Measurements from ENCODE around the gene PPL. TPM values are rescaled to one million over a fixed set of nuclear protein-coding genes. Genes with fewer than 3 reads are reported as not detected.

The PPL gene
- total and polyA plus RNA-seq, 9 donors = 0.53 to 18.3 (median 1.1) TPM

GRCh38 chr16:4909825-4910224 lies 27.1 kb downstream of the PPL start:
- H3K36me3 ChIP-seq (ENCODE audit: control insufficient read depth, insufficient read depth, low read length) = no peaks in the 10 kb centered on the region
- no peaks in the 10 kb centered on the region for H3K27me3 ChIP-seq (ENCODE audit: control insufficient read depth, insufficient read depth, low read length)
- no peak overlapping the region for H3K27ac ChIP-seq (ENCODE audit: low read length)
- peaks cover 2% of the 10 kb centered on the region for H3K4me1 ChIP-seq (ENCODE audit: control insufficient read depth, insufficient read depth, low read length)
- no CpG with 5 or more reads among the region's 7 CpGs for WGBS (ENCODE audit: insufficient coverage)
- no peaks in the 10 kb centered on the region for H3K9me3 ChIP-seq (replicated peaks; ENCODE audit: control insufficient read depth, low read depth, low read length)
- no peak overlapping the region for H3K4me3 ChIP-seq (ENCODE audit: low read length)
- no peak for DNase-seq

GRCh38 chr16:4908854-4909401 lies 28.0 kb downstream of the PPL start:
- Histone ChIP-seq H3K27ac (ENCODE audit: low read length) (no peak overlapping the region), H3K27me3 (ENCODE audit: control insufficient read depth, insufficient read depth, low read length) (peaks cover 6% of the 10 kb centered on the region), H3K4me1 (ENCODE audit: control insufficient read depth, insufficient read depth, low read length) (peaks cover 2% of the 10 kb centered on the region), H3K9me3 (replicated peaks; ENCODE audit: control insufficient read depth, low read depth, low read length) (no peaks in the 10 kb centered on the region), H3K4me3 (ENCODE audit: low read length) (no peak overlapping the region), H3K36me3 (ENCODE audit: control insufficient read depth, insufficient read depth, low read length) (no peaks in the 10 kb centered on the region)
- 79% methylated on average over 2 of the region's 5 CpGs for WGBS (ENCODE audit: insufficient coverage)
- no peak for DNase-seq

DNA sequence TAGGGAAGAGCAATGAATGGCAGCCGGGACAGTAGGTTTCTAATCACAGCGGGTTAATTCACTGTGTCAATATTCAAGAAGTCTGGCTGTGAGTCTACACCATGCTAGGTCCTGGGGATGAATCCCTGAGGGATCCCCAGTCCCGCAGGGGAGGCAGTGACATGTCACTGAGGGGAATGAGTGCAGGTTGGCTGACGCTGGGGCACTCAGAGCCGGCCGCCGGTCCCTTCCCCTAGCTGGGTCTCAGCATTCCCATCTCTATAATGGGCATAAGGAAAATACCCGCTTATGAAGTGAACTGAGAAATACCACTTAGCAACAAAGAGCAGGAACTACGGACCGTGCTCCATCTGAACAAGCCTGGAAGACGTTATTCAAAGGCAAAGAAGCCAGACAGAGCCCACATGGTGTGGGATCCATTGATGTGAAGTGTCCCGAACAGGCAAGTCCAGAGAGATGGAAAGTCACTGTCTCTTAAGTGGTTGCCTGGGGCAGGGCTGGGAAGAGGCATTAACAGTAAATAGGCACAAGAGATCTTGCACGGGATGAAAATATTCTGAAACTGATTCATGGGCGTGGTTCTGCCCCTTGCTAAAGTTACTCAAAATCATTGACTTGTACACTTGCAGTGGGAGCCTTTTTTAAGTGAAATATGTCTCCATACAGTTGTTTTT lies 31.9 kb downstream of the PPL start:
- Histone ChIP-seq H3K4me1 (ENCODE audit: control insufficient read depth, insufficient read depth, low read length) (peaks cover 2% of the 10 kb centered on the region), H3K27ac (ENCODE audit: low read length) (no peak overlapping the region), H3K9me3 (replicated peaks; ENCODE audit: control insufficient read depth, low read depth, low read length) (no peaks in the 10 kb centered on the region), H3K4me3 (ENCODE audit: low read length) (no peak overlapping the region), H3K36me3 (ENCODE audit: control insufficient read depth, insufficient read depth, low read length) (no peaks in the 10 kb centered on the region), H3K27me3 (ENCODE audit: control insufficient read depth, insufficient read depth, low read length) (peaks cover 6% of the 10 kb centered on the region)
- 79% methylated on average over 7 of the region's 14 CpGs for WGBS (ENCODE audit: insufficient coverage)
- DNase-seq = no peak

DNA sequence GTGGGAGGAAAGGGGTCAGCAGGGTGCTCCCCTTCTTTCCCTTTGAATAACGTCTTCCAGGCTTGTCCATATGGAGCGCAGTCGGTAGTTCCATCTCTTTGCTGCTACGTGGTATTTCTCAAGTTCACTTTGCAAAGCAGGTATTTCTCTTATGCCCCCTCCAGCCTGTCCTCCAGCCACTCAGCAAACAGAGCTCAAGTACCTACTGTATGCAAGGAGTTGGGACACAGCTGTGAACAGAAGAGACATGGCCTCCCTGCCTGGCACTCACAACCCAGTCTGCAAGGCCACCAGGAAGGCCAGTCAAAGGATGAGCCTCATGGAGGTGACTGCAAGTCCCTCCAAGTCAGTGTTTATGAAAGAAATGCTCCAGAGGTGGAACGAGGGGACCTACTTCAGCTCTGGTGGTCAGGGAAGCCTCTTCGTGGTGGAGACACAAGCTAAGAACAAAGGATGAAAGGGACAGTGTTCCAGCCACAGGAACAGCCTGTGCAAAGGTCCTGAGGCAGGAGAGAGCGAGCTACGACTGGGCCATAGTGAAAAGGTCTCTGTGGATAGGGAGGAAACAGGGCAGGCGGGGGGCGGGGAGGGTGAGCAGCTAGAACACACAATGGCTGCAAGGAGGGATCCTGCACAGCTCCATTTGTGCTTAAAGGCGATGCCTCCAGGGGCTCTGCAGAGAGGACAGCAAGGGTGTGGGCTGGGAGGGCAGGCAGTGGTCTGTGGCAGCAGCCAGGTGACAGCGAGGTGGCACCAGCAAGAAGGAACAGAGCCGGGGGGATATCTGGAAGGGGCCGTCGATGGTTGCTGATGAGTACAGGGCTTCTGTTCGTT lies 32.6 kb downstream of the PPL start:
- Histone ChIP-seq H3K9me3 (replicated peaks; ENCODE audit: control insufficient read depth, low read depth, low read length) (no peaks in the 10 kb centered on the region), H3K4me3 (ENCODE audit: low read length) (no peak overlapping the region), H3K27me3 (ENCODE audit: control insufficient read depth, insufficient read depth, low read length) (peaks cover 6% of the 10 kb centered on the region), H3K36me3 (ENCODE audit: control insufficient read depth, insufficient read depth, low read length) (no peaks in the 10 kb centered on the region), H3K27ac (ENCODE audit: low read length) (no peak overlapping the region), H3K4me1 (ENCODE audit: control insufficient read depth, insufficient read depth, low read length) (peaks cover 2% of the 10 kb centered on the region)
- DNase-seq = no peak
- 70% methylated on average over 16 of the region's 16 CpGs for WGBS (ENCODE audit: insufficient coverage)

- no peak overlapping the region for H3K27ac ChIP-seq (ENCODE audit: low read length)
- peaks cover 6% of the 10 kb centered on the region for H3K27me3 ChIP-seq (ENCODE audit: control insufficient read depth, insufficient read depth, low read length)
- no peak overlapping the region for H3K4me3 ChIP-seq (ENCODE audit: low read length)
- WGBS (ENCODE audit: insufficient coverage) = 91% methylated on average over 7 of the region's 13 CpGs
- no peak for DNase-seq
- no peaks in the 10 kb centered on the region for H3K36me3 ChIP-seq (ENCODE audit: control insufficient read depth, insufficient read depth, low read length)
- peaks cover 4% of the 10 kb centered on the region for H3K9me3 ChIP-seq (replicated peaks; ENCODE audit: control insufficient read depth, low read depth, low read length)
- no peaks in the 10 kb centered on the region for H3K4me1 ChIP-seq (ENCODE audit: control insufficient read depth, insufficient read depth, low read length)
These were observed 34.9 kb downstream of the PPL start for GRCh38 chr16:4902038-4902437.

GRCh38 chr16:4900750-4901149 lies 36.2 kb downstream of the PPL start:
- WGBS (ENCODE audit: insufficient coverage) = 81% methylated on average over 10 of the region's 11 CpGs
- H3K36me3 ChIP-seq (ENCODE audit: control insufficient read depth, insufficient read depth, low read length) = no peaks in the 10 kb centered on the region
- H3K27ac ChIP-seq (ENCODE audit: low read length) = no peak overlapping the region
- no peaks in the 10 kb centered on the region for H3K4me1 ChIP-seq (ENCODE audit: control insufficient read depth, insufficient read depth, low read length)
- no peak for DNase-seq
- H3K9me3 ChIP-seq (replicated peaks; ENCODE audit: control insufficient read depth, low read depth, low read length) = peaks cover 4% of the 10 kb centered on the region
- no peak overlapping the region for H3K4me3 ChIP-seq (ENCODE audit: low read length)
- peaks cover 6% of the 10 kb centered on the region for H3K27me3 ChIP-seq (ENCODE audit: control insufficient read depth, insufficient read depth, low read length)

DNA sequence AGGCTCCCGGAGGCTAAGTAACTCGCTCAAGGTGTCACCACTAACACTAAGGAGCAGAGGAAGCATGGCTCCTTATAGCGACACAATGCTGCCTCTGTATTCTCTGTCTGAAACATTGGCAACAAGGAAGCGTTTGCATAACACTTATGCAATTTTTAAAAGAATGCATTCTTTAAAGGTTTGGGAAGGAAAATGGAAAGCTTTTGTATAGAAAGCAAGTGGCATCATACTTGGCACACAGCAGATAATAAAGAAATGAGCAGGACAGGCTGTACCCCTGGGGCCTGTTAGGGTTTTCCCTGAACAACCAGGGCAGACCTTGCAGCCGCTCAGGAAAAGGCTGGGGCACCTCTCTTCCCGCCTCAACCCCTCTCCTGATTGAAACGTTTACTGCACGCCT lies 36.9 kb downstream of the PPL start:
- H3K27ac ChIP-seq (ENCODE audit: low read length) = no peak overlapping the region
- no peaks in the 10 kb centered on the region for H3K36me3 ChIP-seq (ENCODE audit: control insufficient read depth, insufficient read depth, low read length)
- H3K4me1 ChIP-seq (ENCODE audit: control insufficient read depth, insufficient read depth, low read length) = no peaks in the 10 kb centered on the region
- H3K4me3 ChIP-seq (ENCODE audit: low read length) = no peak overlapping the region
- H3K9me3 ChIP-seq (replicated peaks; ENCODE audit: control insufficient read depth, low read depth, low read length) = peaks cover 4% of the 10 kb centered on the region
- peaks cover 6% of the 10 kb centered on the region for H3K27me3 ChIP-seq (ENCODE audit: control insufficient read depth, insufficient read depth, low read length)
- 87% methylated on average over 2 of the region's 8 CpGs for WGBS (ENCODE audit: insufficient coverage)
- DNase-seq = no peak

DNA sequence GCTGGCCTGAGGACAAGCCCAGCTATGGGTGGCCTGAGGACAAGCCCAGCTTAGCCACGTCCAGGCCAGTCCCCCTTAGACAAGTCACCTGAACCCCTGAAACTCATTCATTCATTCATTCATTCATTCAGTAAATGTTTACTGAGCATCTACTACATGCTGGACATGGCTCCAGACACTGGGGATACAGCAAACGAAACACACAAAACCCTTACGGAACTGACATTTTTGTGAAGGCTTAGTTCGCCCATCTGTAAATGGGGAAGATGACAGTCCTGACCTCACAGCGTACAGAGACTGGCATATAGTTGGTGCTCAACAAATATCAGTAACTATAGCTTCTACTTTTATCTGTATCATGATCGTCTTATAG lies 37.5 kb downstream of the PPL start:
- WGBS (ENCODE audit: insufficient coverage) = 86% methylated on average over 1 of the region's 6 CpGs
- Histone ChIP-seq H3K4me1 (ENCODE audit: control insufficient read depth, insufficient read depth, low read length) (no peaks in the 10 kb centered on the region), H3K27me3 (ENCODE audit: control insufficient read depth, insufficient read depth, low read length) (peaks cover 4% of the 10 kb centered on the region), H3K27ac (ENCODE audit: low read length) (no peak overlapping the region), H3K9me3 (replicated peaks; ENCODE audit: control insufficient read depth, low read depth, low read length) (peaks cover 4% of the 10 kb centered on the region), H3K4me3 (ENCODE audit: low read length) (no peak overlapping the region), H3K36me3 (ENCODE audit: control insufficient read depth, insufficient read depth, low read length) (no peaks in the 10 kb centered on the region)
- DNase-seq = no peak

GRCh38 chr16:4898811-4899473 lies 38.0 kb downstream of the PPL start:
- no peak for DNase-seq
- WGBS (ENCODE audit: insufficient coverage) = 89% methylated on average over 26 of the region's 28 CpGs
- no peaks in the 10 kb centered on the region for H3K36me3 ChIP-seq (ENCODE audit: control insufficient read depth, insufficient read depth, low read length)
- H3K9me3 ChIP-seq (replicated peaks; ENCODE audit: control insufficient read depth, low read depth, low read length) = peaks cover 4% of the 10 kb centered on the region
- no peaks in the 10 kb centered on the region for H3K27me3 ChIP-seq (ENCODE audit: control insufficient read depth, insufficient read depth, low read length)
- no peak overlapping the region for H3K4me3 ChIP-seq (ENCODE audit: low read length)
- no peaks in the 10 kb centered on the region for H3K4me1 ChIP-seq (ENCODE audit: control insufficient read depth, insufficient read depth, low read length)
- H3K27ac ChIP-seq (ENCODE audit: low read length) = no peak overlapping the region

DNA sequence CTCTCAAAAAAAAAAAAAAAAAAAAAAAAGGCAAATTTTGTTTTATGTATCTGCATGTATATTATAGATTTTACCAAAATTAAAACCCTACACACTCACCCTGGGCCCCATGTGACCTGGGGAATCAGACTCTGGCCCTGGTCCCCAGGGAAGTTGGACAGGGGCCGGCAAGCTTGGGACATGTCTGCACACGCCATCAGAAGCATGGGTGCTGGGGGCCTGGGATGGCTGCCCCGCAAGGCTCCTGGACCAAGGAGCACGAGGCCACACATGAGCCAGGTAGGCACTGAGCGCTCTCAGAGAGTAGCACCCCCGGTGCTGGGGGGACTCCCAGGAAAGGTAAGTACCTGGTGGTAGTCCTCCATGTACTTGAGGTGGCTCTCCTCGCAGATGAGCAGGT lies 39.6 kb downstream of the PPL start:
- H3K36me3 ChIP-seq (ENCODE audit: control insufficient read depth, insufficient read depth, low read length) = no peaks in the 10 kb centered on the region
- H3K4me1 ChIP-seq (ENCODE audit: control insufficient read depth, insufficient read depth, low read length) = peaks cover 10% of the 10 kb centered on the region
- H3K9me3 ChIP-seq (replicated peaks; ENCODE audit: control insufficient read depth, low read depth, low read length) = peaks cover 4% of the 10 kb centered on the region
- DNase-seq = no peak
- H3K27me3 ChIP-seq (ENCODE audit: control insufficient read depth, insufficient read depth, low read length) = no peaks in the 10 kb centered on the region
- WGBS (ENCODE audit: insufficient coverage) = 96% methylated on average over 7 of the region's 7 CpGs
- H3K27ac ChIP-seq (ENCODE audit: low read length) = no peak overlapping the region
- H3K4me3 ChIP-seq (ENCODE audit: low read length) = no peak overlapping the region

Measured in muscle of leg (tissue), 11 donors.